Measurements from ENCODE around the gene SETD2. TPM values are rescaled to one million over a fixed set of nuclear protein-coding genes. Genes with fewer than 3 reads are reported as not detected.

SETD2 gene
- total and polyA plus RNA-seq, 2 experiments from 2014 or later: 11.9 to 37.8 TPM

- H3K4me3 ChIP-seq: no peak overlapping the region
- no peaks in the 10 kb centered on the region for H3K27me3 ChIP-seq
- no peaks in the 10 kb centered on the region for H3K79me2 ChIP-seq
- no peaks in the 10 kb centered on the region for H3K36me3 ChIP-seq (replicated peaks; ENCODE audit: insufficient read depth, low read depth)
- TF ChIP-seq EZH2phosphoT487 (IDR thresholded peaks at IDR 0.05; ENCODE audit: low read depth, severe bottlenecking, unreplicated experiment) (no peak), EZH2 (IDR thresholded peaks at IDR 0.05; ENCODE audit: borderline replicate concordance) (no peak), CTCF (IDR thresholded peaks at IDR 0.05; ENCODE audit: poor library complexity) (no peak)
- H3K4me2 ChIP-seq: no peak overlapping the region
- WGBS (ENCODE audit: low lambda C conversion rate, missing lambda C conversion rate): 91% methylated on average over 12 of the region's 13 CpGs
- no peaks in the 10 kb centered on the region for H4K20me1 ChIP-seq (ENCODE audit: insufficient read depth, poor library complexity, severe bottlenecking)
- no peak overlapping the region for H3K27ac ChIP-seq
- H3K9me3 ChIP-seq (ENCODE audit: low read depth): no peaks in the 10 kb centered on the region
- DNase-seq (ENCODE audit: low spot score): no peak
- H2AFZ ChIP-seq: no peak overlapping the region
- H3K9me2 ChIP-seq (replicated peaks; ENCODE audit: insufficient read depth): no peaks in the 10 kb centered on the region
- peaks cover 10% of the 10 kb centered on the region for H3K4me1 ChIP-seq (ENCODE audit: insufficient read depth)
These were observed 166.3 kb downstream of the SETD2 start for GRCh38 chr3:46997453-46998091.

GRCh38 chr3:46996689-46997452 lies 167.0 kb downstream of the SETD2 start:
- Histone ChIP-seq H3K4me2 (no peak overlapping the region), H3K27me3 (no peaks in the 10 kb centered on the region), H2AFZ (no peak overlapping the region), H3K4me3 (no peak overlapping the region), H3K36me3 (replicated peaks; ENCODE audit: insufficient read depth, low read depth) (no peaks in the 10 kb centered on the region), H4K20me1 (ENCODE audit: insufficient read depth, poor library complexity, severe bottlenecking) (no peaks in the 10 kb centered on the region), H3K9me2 (replicated peaks; ENCODE audit: insufficient read depth) (no peaks in the 10 kb centered on the region), H3K27ac (no peak overlapping the region), H3K79me2 (no peaks in the 10 kb centered on the region), H3K4me1 (ENCODE audit: insufficient read depth) (peaks cover 10% of the 10 kb centered on the region), H3K9me3 (ENCODE audit: low read depth) (no peaks in the 10 kb centered on the region)
- WGBS (ENCODE audit: low lambda C conversion rate, missing lambda C conversion rate): 78% methylated on average over 12 of the region's 12 CpGs
- TF ChIP-seq CTCF (IDR thresholded peaks at IDR 0.05; ENCODE audit: poor library complexity) (no peak), EZH2phosphoT487 (IDR thresholded peaks at IDR 0.05; ENCODE audit: low read depth, severe bottlenecking, unreplicated experiment) (no peak), EZH2 (IDR thresholded peaks at IDR 0.05; ENCODE audit: borderline replicate concordance) (no peak)
- no peak for DNase-seq (ENCODE audit: low spot score)

- Histone ChIP-seq H3K79me2 (no peaks in the 10 kb centered on the region), H2AFZ (no peak overlapping the region), H3K4me3 (no peak overlapping the region), H3K4me1 (ENCODE audit: insufficient read depth) (peaks cover 10% of the 10 kb centered on the region), H3K27me3 (no peaks in the 10 kb centered on the region), H3K9me3 (ENCODE audit: low read depth) (no peaks in the 10 kb centered on the region), H3K36me3 (replicated peaks; ENCODE audit: insufficient read depth, low read depth) (no peaks in the 10 kb centered on the region), H3K9me2 (replicated peaks; ENCODE audit: insufficient read depth) (no peaks in the 10 kb centered on the region), H3K4me2 (no peak overlapping the region), H4K20me1 (ENCODE audit: insufficient read depth, poor library complexity, severe bottlenecking) (no peaks in the 10 kb centered on the region), H3K27ac (no peak overlapping the region)
- DNase-seq (ENCODE audit: low spot score): no peak
- 96% methylated on average over 12 of the region's 22 CpGs for WGBS (ENCODE audit: low lambda C conversion rate, missing lambda C conversion rate)
- no peak for TF ChIP-seq EZH2phosphoT487 (IDR thresholded peaks at IDR 0.05; ENCODE audit: low read depth, severe bottlenecking, unreplicated experiment)
- no peak for TF ChIP-seq EZH2 (IDR thresholded peaks at IDR 0.05; ENCODE audit: borderline replicate concordance)
- TF ChIP-seq CTCF (IDR thresholded peaks at IDR 0.05; ENCODE audit: poor library complexity): no peak
These were observed 167.9 kb downstream of the SETD2 start for GRCh38 chr3:46995901-46996562.
